GOT3 (cell line): ENCODE results near the gene PCDHGA8.
A peak's percentile ranks its signal among the peaks of the same experiment; 100 is the strongest.
"Not testable (repeated sequence)": the region's sequence is repeated elsewhere in the genome, so short reads cannot be mapped to it uniquely, and the experiment has no call there.

Source experiments
- DNase-seq: peaks from one replicate; lab custom pipeline; 2025; ENCODE audit warnings: mixed read lengths; lab: John Stamatoyannopoulos, UW

PCDHGA8 gene

DNA sequence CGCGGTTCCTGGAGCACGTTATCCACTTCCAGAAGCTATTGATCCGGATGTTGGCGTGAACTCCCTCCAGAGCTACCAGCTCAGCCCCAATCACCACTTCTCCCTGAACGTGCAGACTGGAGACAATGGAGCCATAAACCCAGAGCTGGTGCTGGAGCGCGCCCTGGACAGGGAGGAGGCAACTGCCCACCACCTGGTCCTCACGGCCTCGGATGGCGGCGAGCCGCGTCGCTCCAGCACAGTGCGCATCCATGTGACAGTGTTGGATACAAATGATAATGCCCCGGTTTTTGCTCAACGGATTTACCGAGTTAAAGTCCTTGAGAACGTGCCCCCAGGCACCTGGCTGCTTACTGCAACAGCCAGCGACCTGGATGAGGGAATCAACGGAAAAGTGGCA, 11.0 kb downstream of the PCDHGA8 start:
- no peak for DNase-seq

DNA sequence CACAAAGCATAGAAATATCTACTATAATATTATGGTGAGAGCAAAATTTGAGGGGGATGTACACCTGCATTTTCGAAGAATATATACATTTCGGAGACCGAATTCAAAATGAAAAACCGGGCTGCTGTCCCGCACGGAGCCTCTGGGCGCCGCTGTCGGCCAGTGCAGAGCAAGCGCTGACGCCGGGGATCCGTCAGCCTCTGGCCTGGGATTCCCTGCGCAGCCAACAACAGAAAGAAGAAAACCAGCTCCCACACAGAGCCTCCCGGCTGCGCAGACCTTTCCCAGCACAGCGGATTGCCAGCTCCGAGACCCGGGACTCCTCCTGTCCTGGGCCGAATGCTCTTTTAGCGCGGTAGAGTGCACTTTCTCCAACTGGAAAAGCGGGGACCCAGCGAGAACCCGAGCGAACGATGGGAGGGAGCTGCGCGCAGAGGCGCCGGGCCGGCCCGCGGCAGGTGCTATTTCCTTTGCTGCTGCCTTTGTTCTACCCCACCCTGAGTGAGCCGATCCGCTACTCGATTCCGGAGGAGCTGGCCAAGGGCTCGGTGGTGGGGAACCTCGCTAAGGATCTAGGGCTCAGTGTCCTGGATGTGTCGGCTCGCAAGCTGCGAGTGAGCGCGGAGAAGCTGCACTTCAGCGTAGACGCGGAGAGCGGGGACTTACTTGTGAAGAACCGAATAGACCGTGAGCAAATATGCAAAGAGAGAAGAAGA, 15.5 kb downstream of the PCDHGA8 start, which contains the start of gene PCDHGB6:
TSS of gene PCDHGB6 (plus strand) at position 232 of the 716 bp plus-strand sequence. CDS start at position 414, 182 bp downstream.
- DNase-seq = not testable (repeated sequence)

- DNase-seq = no peak
Measured at GRCh38 chr5:141409598-141410306, 17.3 kb downstream of the PCDHGA8 start.

GRCh38 chr5:141411575-141411974, 19.1 kb downstream of the PCDHGA8 start:
- no peak for DNase-seq

GRCh38 chr5:141412854-141413539, 20.6 kb downstream of the PCDHGA8 start, which contains the start of gene PCDHGA10:
PCDHGA10 (plus strand) TSS chr5:141412987; CDS start chr5:141413176, 189 bp downstream.
- no peak for DNase-seq

DNA sequence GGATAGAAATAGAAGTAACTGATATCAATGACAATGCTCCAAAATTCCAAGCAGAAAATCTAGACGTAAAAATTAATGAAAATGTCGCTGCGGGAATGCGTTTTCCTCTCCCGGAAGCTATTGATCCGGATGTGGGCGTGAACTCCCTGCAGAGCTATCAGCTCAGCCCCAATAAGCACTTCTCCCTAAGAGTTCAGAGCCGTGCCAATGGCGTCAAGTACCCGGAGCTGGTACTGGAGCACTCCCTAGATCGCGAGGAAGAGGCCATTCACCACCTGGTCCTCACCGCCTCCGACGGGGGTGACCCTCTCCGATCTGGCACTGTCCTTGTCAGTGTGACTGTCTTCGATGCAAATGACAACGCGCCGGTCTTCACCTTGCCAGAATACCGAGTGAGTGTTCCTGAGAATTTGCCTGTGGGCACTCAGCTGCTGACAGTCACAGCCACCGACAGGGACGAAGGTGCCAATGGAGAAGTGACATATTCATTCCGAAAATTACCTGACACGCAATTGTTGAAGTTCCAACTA, 21.2 kb downstream of the PCDHGA8 start:
- no peak for DNase-seq

DNA sequence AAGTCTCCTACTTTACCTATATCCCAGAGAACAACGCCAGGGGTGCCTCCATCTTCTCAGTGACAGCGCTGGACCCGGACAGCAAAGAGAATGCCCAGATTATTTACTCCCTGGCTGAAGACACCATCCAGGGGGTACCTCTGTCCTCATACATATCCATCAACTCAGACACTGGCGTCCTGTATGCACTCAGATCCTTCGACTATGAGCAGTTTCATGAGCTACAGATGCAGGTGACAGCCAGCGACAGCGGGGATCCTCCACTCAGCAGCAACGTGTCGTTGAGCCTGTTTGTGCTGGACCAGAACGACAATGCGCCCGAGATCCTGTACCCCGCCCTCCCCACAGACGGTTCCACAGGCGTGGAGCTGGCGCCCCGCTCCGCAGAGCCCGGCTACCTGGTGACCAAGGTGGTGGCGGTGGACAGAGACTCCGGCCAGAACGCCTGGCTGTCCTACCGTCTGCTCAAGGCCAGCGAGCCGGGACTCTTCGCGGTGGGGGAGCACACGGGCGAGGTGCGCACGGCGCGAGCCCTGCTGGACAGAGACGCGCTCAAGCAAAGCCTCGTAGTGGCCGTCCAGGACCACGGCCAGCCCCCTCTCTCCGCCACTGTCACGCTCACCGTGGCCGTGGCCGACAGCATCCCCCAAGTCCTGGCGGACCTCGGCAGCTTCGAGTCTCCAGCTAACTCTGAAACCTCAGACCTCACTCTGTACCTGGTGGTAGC, 22.3 kb downstream of the PCDHGA8 start:
- not testable (repeated sequence) for DNase-seq

GRCh38 chr5:141415275-141415618, 22.8 kb downstream of the PCDHGA8 start:
- DNase-seq = not testable (repeated sequence)

- peak; percentile 47 for DNase-seq
Measured at GRCh38 chr5:141417494-141418172, 25.2 kb downstream of the PCDHGA8 start, which contains the start of gene PCDHGB7. PCDHGB7 (plus strand) TSS chr5:141417677; CDS start chr5:141417860, 183 bp downstream.

GRCh38 chr5:141419074-141419880, 26.8 kb downstream of the PCDHGA8 start:
- DNase-seq = no peak

DNA sequence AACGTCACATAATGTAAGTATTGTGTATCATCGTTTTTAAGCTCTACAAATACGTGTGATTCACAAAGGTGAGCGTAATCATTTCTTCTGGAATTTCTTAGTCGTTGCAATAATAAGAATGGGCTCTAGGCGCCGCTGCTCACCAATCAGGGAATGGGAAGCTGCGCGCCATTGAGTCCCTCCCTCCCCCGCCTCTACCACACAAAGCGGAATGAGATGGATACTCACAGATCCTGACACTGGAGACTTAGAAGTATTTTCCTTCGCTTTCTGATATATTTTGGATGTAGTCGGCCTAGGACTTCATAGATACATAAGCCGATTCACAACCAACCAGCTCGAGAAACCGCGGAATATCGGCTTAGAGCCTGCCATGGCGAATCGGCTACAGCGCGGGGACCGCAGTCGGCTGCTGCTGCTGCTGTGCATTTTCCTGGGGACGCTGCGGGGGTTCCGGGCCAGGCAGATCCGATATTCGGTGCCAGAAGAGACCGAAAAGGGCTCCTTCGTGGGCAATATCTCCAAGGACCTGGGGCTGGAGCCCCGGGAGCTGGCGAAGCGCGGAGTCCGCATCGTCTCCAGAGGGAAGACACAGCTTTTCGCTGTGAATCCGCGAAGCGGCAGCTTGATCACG, 28.5 kb downstream of the PCDHGA8 start, which contains the start of gene PCDHGA11:
TSS of gene PCDHGA11 (plus strand) at position 197 of the 634 bp plus-strand sequence. CDS start at position 374, 177 bp downstream.
- no peak for DNase-seq

GRCh38 chr5:141421489-141421855, 29.0 kb downstream of the PCDHGA8 start:
- no peak for DNase-seq

DNA sequence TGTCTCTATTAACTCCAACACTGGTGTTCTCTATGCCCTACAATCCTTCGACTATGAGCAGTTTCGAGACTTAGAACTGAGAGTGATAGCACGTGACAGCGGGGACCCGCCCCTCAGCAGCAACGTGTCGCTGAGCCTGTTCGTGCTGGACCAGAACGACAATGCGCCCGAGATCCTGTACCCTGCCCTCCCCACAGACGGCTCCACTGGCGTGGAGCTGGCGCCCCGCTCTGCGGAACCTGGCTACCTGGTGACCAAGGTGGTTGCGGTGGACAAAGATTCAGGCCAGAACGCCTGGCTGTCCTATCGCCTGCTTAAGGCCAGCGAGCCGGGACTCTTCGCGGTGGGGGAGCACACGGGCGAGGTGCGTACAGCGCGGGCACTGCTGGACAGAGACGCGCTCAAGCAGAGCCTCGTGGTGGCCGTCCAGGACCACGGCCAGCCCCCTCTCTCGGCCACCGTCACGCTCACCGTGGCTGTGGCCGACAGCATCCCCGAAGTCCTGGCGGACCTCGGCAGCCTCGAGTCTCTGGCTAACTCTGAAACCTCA, 30.4 kb downstream of the PCDHGA8 start:
- DNase-seq = no peak

- DNase-seq = no peak
Measured at GRCh38 chr5:141427783-141428426, 35.5 kb downstream of the PCDHGA8 start.

- no peak for DNase-seq
Measured at GRCh38 chr5:141430332-141431113, 38.1 kb downstream of the PCDHGA8 start, which contains the start of gene PCDHGA12. PCDHGA12 (plus strand) TSS chr5:141430507; CDS start chr5:141430760, 253 bp downstream.

- no peak for DNase-seq
Measured at GRCh38 chr5:141431286-141431685, 38.9 kb downstream of the PCDHGA8 start.

GRCh38 chr5:141432308-141432707, 39.9 kb downstream of the PCDHGA8 start:
- DNase-seq = not testable (repeated sequence)

- DNase-seq = not testable (repeated sequence)
Measured at GRCh38 chr5:141432726-141433125, 40.3 kb downstream of the PCDHGA8 start.
